K562 (cell line): ENCODE measurements around the gene ALB. TPM values are rescaled to one million over a fixed set of nuclear protein-coding genes. Genes with fewer than 3 reads are reported as not detected.

Experiments used
- CBX1 ChIP-seq: sonication (generic); IDR thresholded peaks from 2 replicates; pipeline ENCODE4 v1.6.1; 2016; ENCODE audit warnings: antibody characterized with exemption, low read depth, mild to moderate bottlenecking
- DNMT1 ChIP-seq: fragments of 450-650 bp; IDR thresholded peaks from 2 replicates; pipeline ENCODE4 v1.6.1; 2016; ENCODE audit warnings: antibody characterized with exemption, mild to moderate bottlenecking
- GTF3C2 ChIP-seq: IDR thresholded peaks from 3 replicates; pipeline ENCODE4 v1.6.1; 2011; ENCODE audit warnings: borderline replicate concordance, mild to moderate bottlenecking, moderate library complexity; ENCODE audit not compliant: insufficient read length; ENCODE audit errors: extremely low read depth
- HMGN3 ChIP-seq: IDR thresholded peaks from 2 replicates; pipeline ENCODE4 v1.6.1; 2011; ENCODE audit warnings: borderline replicate concordance, low read depth, mild to moderate bottlenecking, mixed read lengths, low read length; ENCODE audit not compliant: insufficient read length; ENCODE audit errors: extremely low read depth
- IRF1 ChIP-seq: sonication (generic); formaldehyde crosslinking; IDR thresholded peaks from 2 replicates; pipeline ENCODE4 v1.8.0; 2022; ENCODE audit warnings: missing genetic modification reagents, mild to moderate bottlenecking, borderline replicate concordance
- KLF13 ChIP-seq: fragments of 450-650 bp; IDR thresholded peaks from 2 replicates; pipeline ENCODE4 v1.6.1; 2016; ENCODE audit warnings: missing genetic modification characterization, low read depth, mild to moderate bottlenecking, missing compliant biosample characterization, moderate library complexity, borderline replicate concordance
- MBD2 ChIP-seq: sonication (generic); IDR thresholded peaks from 2 replicates; pipeline ENCODE4 v1.6.1; 2016; ENCODE audit warnings: low read depth, borderline replicate concordance
- NCOR1 ChIP-seq: fragments of 450-650 bp; IDR thresholded peaks from 2 replicates; pipeline ENCODE4 v1.6.1; 2016; ENCODE audit warnings: mild to moderate bottlenecking, moderate library complexity
- NR4A1 ChIP-seq, 2 experiments: fragments of 250-450 bp in 1 of 2; fragments of 450-650 bp in 1 of 2; sonication (Bioruptor Pico) in 1 of 2; IDR thresholded peaks; 2 replicates each; pipeline versions ENCODE4 v1.4.0 to v1.6.1; 2016 to 2020; ENCODE audit warnings: mild to moderate bottlenecking in 2 of 2, missing compliant biosample characterization in 1 of 2, missing genetic modification characterization in 1 of 2, moderate library complexity in 1 of 2
- PCBP1 ChIP-seq: fragments of 200-400 bp; formaldehyde crosslinking; IDR thresholded peaks from 2 replicates; pipeline ENCODE4 v1.6.1; 2018; ENCODE audit warnings: mild to moderate bottlenecking, low read depth, low read length; ENCODE audit not compliant: poor library complexity, severe bottlenecking
- POLR2H ChIP-seq: IDR thresholded peaks from 2 replicates; pipeline ENCODE4 v1.6.1; 2016; ENCODE audit warnings: missing genetic modification characterization, low read depth, mild to moderate bottlenecking, control low read depth, missing compliant biosample characterization, moderate library complexity
- SPI1 ChIP-seq: IDR thresholded peaks from 2 replicates; pipeline ENCODE4 v1.6.1; 2011; ENCODE audit warnings: low read depth, low read length, control low read depth, borderline replicate concordance
- U2AF1 ChIP-seq: fragments of 200-400 bp; formaldehyde crosslinking; optimal IDR thresholded peaks from 2 replicates; pipeline ENCODE3; 2017; ENCODE audit warnings: mild to moderate bottlenecking, low read depth, low read length, moderate library complexity
- ZBTB2 ChIP-seq: fragments of 450-650 bp; IDR thresholded peaks from 2 replicates; pipeline ENCODE4 v1.6.1; 2016; ENCODE audit warnings: antibody characterized with exemption
- ZNF184 ChIP-seq: sonication (generic); formaldehyde crosslinking; IDR thresholded peaks from 2 replicates; pipeline ENCODE4 v1.5.0; 2020; ENCODE audit warnings: missing genetic modification reagents
- ZNF655 ChIP-seq: fragments of 250-450 bp; sonication (Bioruptor Pico); IDR thresholded peaks from 2 replicates; pipeline ENCODE4 v1.5.0; 2021
- ZNF696 ChIP-seq: fragments of 250-450 bp; sonication (Bioruptor Pico); conservative IDR thresholded peaks from 2 replicates; pipeline ENCODE4 v1.4.0; 2020; ENCODE audit warnings: mild to moderate bottlenecking, moderate library complexity
- polyA plus RNA-seq, 8 experiments: library from polyadenylated mRNA; depleted of rRNA in 4 of 8; stranded (reverse) in 5 of 8; unstranded in 3 of 8; fragments of >200 nt; fragmentation: Nextera tagmentation in 2 of 8; fragmentation: Illumina TruSeq in 1 of 8; extraction: Ambion mirVana in 2 of 8; extraction: Trizol in 1 of 8; gene quantifications; 2 replicates each; pipeline versions ENCODE4 v1.2.1 to v1.2.3, GENCODE V29; 2011 to 2014; ENCODE audit warnings: inconsistent platforms in 1 of 8, missing spikeins in 1 of 8
- total RNA-seq, 7 experiments: library from RNA; depleted of rRNA in 6 of 7; stranded (reverse); fragments of >200 nt in 6 of 7; fragmentation: Illumina TruSeq in 2 of 7; extraction: Trizol in 2 of 7; gene quantifications; 2 replicates each; pipeline versions ENCODE4 v1.2.1 to v1.2.3, GENCODE V29; 2011 to 2021; ENCODE audit warnings: low replicate concordance in 1 of 7
- TF ChIP-seq, protein P1 (sequence below): fragments of 450-650 bp; IDR thresholded peaks from 2 replicates; pipeline ENCODE4 v1.6.1; 2016

ALB gene
- total and polyA plus RNA-seq, 9 of the 15 experiments (the other 6 are each of a cell fraction or from before 2014, with no cell fraction given): 0.04 to 18.5 (median 0.20) TPM; not detected in 2

GRCh38 chr4:73446336-73446938 lies 42.4 kb downstream of the ALB start (continued):
- no peak for TF ChIP-seq IRF1 (CRISPR knock-in tag)
- TF ChIP-seq ZNF184 (CRISPR knock-in tag): no peak
- TF ChIP-seq NR4A1 (CRISPR knock-in tag; IDR thresholded peaks at IDR 0.05): no peak
- no peak for TF ChIP-seq NR4A1 (tag; IDR thresholded peaks at IDR 0.05)
- TF ChIP-seq MBD2: no peak
- TF ChIP-seq HMGN3: no peak
- no peak for TF ChIP-seq ZNF655 (CRISPR knock-in tag)
- no peak for TF ChIP-seq NCOR1
- TF ChIP-seq GTF3C2: no peak
- no peak for TF ChIP-seq ZNF696 (CRISPR knock-in tag)
- TF ChIP-seq CBX1: no peak
- TF ChIP-seq, protein P1, sequence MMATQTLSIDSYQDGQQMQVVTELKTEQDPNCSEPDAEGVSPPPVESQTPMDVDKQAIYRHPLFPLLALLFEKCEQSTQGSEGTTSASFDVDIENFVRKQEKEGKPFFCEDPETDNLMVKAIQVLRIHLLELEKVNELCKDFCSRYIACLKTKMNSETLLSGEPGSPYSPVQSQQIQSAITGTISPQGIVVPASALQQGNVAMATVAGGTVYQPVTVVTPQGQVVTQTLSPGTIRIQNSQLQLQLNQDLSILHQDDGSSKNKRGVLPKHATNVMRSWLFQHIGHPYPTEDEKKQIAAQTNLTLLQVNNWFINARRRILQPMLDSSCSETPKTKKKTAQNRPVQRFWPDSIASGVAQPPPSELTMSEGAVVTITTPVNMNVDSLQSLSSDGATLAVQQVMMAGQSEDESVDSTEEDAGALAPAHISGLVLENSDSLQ: no peak
- TF ChIP-seq DNMT1: no peak
- TF ChIP-seq ZBTB2: no peak
- no peak for TF ChIP-seq SPI1
- TF ChIP-seq POLR2H (tag): no peak
- no peak for TF ChIP-seq U2AF1
- no peak for TF ChIP-seq KLF13 (tag)
- no peak for TF ChIP-seq PCBP1
